Stimulated activated CD8-positive, alpha-beta memory T cell treated with anti-CD3 and anti-CD28 coated beads, Interleukin-15, amount 100 ng/mL, for 4 hours (primary cell): ENCODE results near the gene ZNF619.
A peak's percentile ranks its signal among the peaks of the same experiment; 100 is the strongest.

Experiments
- DNase-seq, 2 donors: peaks; one replicate each; pipeline ENCODE4 v3.0.0-alpha.2; 2020; ENCODE audit warnings: low read depth in 2 of 2

The ZNF619 gene

DNA sequence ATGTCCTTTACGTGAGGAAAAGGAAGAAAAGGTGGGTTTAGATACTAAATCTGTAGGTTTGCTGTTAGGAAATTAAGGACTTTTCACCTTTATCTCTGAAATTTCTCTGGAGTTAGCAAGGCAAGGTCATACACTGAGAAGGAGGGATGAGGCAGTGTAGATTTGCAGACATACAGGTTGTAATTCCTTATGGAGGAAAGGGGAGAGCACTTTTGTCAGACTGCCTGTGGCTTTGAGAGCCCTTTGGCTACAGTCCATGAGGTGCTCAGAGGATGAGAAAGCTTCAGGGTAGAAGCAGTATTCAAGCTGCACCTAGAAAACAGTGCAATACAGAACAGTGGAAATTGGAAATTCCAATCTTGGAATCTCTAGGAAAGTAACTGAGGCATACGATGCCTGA lies 11.5 kb upstream of the ZNF619 start:
- DNase-seq: no peak

DNA sequence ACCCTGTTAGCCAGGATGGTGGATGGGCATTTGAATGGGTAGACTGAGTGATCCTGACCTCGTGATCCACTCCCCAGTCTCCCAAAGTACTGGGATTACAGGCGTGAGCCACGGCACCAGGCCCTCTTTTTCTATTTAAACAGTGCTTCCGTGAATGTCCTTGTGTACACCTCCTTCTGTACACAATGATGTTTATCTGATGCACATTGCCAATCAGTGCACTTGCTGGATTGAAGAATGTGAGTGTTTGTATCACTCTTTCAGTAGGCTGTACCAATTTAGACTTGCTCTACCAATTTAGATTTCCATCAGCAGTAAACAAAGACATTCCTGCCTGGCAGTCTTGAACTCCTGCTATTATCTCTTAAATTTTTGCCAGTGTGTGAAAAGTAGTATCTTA lies 8.9 kb upstream of the ZNF619 start:
- DNase-seq: no peak

- DNase-seq: no peak
Measured at GRCh38 chr3:40470701-40471100, 6.2 kb upstream of the ZNF619 start.

GRCh38 chr3:40477666-40478065 lies 744 bp downstream of the ZNF619 start:
- DNase-seq: no peak

DNA sequence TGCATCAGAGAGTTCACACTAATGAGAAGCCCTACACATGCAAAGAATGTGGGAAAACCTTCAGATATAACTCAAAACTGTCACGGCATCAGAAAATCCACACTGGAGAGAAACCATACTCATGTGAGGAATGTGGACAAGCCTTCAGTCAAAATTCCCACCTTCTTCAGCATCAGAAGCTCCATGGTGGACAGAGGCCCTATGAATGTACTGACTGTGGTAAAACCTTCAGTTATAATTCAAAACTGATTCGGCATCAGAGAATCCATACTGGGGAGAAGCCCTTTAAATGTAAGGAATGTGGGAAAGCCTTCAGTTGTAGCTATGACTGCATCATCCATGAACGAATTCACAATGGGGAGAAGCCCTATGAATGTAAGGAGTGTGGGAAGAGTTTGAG lies 10.2 kb downstream of the ZNF619 start:
- no peak for DNase-seq

DNA sequence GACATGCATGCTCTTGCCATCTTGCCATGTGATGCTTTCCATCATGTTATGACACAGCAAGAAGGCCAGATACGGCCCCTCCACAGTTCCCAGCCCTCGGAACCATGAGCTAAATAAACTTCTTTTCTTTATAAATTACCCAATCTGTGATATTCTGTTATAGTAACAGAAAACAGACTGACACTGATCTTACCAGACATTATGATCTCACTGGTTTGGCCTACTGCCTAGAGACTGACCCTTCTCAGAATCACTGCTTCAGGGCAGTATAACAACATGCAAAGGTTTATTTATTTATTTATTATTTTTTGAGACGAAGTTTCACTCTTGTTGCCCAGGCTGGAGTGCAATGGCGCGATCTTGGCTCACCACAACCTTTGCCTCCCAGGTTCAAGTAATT lies 14.0 kb downstream of the ZNF619 start:
- DNase-seq: no peak

- DNase-seq: no peak
Measured at GRCh38 chr3:40494698-40495097, 17.8 kb downstream of the ZNF619 start.

GRCh38 chr3:40497288-40497687 lies 20.4 kb downstream of the ZNF619 start:
- no peak for DNase-seq

GRCh38 chr3:40499952-40500351 lies 23.0 kb downstream of the ZNF619 start:
- no peak for DNase-seq

- DNase-seq: no peak
Measured at GRCh38 chr3:40502034-40502433, 25.1 kb downstream of the ZNF619 start.

GRCh38 chr3:40504636-40505430 lies 27.9 kb downstream of the ZNF619 start:
- no peak for DNase-seq

DNA sequence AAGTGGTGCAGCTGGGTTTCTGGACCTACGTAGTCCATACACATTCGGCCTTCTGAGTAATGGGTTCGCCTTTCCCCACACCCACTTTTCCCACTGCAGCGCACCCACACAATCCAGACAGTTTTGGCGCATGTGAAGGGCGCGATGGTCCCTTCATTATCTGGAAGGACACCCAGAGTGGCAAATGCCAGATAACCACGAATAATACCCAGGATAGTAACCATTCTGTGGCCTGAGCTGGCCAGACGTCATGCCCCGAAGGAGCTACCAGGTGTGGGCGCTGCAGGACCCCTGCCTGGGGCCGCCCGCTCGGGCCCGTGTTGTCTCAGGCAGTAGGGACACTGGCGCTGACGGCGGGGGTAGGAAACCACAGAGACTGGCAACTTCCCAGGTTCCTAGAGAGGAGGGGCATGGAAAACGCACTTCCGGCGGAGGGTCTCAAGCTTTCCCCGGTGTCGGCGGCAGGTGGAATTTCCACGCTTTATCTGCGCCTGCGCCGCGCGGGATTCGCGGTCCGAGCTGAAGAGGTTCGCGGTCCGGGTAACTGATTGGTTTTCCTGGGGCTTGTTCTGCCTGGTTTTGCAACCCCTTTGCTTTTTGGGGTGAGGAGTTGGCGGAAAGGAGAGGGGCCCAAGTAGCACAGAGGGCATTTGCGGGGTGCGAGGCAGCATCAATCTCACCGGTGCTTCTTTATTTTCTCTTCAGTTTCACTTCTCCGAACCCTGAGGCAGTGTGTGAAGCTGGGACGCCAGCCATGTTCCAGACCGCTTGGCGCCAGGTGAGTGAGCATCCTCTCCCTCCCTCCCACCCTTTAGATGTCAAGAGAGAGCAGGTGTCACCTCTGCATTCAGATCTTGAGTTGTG lies 28.9 kb downstream of the ZNF619 start, which contains the start of gene ZNF620:
Gene ZNF620, plus strand, starts transcription at position 441 of the 864 bp plus-strand sequence. Its CDS starts 314 bp downstream, at position 755.
- DNase-seq: peak; percentile 26 to 46

DNA sequence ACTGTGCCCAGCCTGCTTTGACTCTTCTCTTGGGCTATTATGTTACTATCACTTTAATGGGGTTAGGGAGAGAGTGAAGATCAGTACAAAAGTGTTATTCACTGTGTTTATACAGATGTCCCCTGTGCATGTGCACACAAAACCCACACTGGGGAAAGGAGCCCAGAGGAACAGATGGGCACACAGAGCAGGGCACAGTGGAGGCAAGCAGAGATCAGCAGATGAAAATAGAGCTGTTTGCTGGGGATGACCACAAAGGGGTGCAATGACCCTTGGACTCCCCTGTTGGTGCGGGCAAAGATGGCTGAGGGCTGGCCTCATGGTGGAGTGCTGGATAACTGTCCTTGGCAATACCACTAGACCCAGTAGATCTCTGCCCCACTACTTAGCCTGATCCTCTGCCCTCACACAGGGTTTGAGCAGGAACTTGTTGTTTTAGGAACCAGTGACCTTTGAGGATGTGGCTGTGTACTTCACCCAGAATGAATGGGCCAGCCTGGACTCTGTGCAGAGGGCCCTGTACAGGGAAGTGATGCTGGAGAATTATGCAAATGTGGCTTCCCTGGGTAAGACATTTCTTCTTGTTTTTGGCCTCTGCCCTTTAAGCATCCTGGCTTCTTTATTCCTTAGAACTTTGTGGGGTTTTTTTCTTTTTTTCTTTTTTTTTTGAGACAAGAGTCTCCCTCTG lies 34.3 kb downstream of the ZNF619 start:
- no peak for DNase-seq

DNA sequence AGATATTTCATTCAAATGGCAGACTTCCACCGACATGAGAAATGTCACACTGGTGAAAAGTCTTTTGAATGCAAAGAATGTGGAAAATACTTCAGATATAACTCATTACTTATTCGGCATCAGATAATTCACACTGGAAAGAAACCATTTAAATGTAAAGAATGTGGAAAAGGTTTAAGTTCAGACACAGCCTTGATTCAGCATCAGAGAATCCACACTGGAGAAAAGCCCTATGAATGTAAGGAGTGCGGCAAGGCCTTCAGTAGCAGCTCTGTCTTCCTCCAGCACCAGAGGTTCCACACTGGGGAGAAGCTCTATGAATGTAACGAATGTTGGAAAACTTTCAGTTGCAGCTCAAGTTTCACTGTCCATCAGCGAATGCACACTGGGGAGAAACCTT lies 39.3 kb downstream of the ZNF619 start:
- DNase-seq: no peak

GRCh38 chr3:40518067-40518466 lies 41.1 kb downstream of the ZNF619 start:
- no peak for DNase-seq

DNA sequence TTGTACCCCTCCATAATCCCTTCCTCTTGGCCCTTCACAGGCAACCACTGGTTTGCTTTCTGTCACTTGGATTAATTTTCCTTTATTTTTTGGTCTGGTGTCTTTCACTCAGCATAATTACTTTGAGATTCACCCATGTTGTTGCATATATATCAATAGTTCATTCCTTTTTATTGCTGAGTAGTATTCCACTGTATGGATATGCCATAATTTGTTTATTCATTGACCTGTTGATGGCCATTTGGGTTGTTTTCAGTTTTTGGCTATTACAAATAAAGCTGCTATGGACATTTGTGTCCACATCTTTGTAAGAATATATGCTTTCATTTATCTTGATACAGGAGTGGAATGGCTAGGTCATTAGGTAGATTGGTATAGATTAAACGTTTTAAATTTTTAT lies 41.9 kb downstream of the ZNF619 start:
- no peak for DNase-seq

- DNase-seq: no peak
Measured at GRCh38 chr3:40521254-40521653, 44.3 kb downstream of the ZNF619 start.

- no peak for DNase-seq
Measured at GRCh38 chr3:40523781-40524180, 46.9 kb downstream of the ZNF619 start.

DNA sequence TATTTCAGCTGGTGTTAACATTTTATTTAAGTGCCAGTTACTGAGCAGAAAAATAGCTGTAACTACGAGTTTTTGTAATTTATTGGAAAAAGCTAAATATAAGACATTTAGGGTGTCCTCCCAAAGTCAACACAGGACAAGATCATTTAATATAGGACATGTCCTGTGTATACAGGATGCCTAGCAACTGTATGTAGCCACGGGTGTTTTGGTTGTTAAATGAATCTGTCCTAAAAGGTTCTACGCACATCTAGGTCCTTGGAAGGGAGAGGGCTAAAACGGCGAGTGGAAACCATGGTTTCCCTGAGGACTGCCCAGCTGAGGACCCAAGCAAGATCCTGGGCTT lies 47.3 kb downstream of the ZNF619 start:
- DNase-seq: no peak

DNA sequence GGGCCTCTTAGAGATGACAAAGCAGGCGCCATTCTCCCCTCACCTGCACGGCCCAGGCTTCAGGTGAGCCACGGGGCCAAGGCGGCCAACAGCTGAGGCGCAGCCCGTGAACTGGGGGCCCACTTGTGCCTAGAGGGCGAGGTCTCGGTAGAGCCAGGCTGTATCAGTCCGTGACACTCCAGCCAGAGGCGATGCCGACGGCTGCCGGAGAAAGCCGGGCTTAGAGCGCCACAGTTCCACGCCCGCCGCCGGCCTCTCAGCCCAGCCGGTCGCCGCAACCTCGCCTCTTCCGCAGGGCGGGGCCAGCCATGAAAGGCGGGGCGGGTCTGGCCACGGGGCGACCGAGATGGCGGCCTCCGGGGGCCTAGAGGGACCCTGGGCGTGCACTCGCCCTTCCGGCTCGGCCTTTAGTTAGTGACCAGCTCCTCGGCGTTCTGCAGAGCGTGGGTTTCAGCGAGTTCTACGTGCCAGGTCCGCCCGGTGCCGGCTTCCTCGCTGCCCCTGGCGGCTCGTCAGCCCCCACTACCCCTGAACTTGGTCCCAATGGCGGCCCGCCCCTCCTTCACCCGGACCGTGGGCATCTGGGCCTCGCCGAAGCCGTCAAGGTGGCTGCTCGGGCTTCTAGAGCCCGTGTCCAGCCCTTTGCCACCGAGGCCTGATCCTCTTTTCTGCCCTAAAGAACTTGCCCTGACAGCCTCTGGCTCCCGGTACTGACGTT lies 47.8 kb downstream of the ZNF619 start, which contains the start of gene ZNF621:
Gene ZNF621, plus strand, starts transcription at position 393 of the 718 bp plus-strand sequence. CDS start 881 bp downstream, outside the sequence.
- peak; percentile 69 to 72 for DNase-seq

DNA sequence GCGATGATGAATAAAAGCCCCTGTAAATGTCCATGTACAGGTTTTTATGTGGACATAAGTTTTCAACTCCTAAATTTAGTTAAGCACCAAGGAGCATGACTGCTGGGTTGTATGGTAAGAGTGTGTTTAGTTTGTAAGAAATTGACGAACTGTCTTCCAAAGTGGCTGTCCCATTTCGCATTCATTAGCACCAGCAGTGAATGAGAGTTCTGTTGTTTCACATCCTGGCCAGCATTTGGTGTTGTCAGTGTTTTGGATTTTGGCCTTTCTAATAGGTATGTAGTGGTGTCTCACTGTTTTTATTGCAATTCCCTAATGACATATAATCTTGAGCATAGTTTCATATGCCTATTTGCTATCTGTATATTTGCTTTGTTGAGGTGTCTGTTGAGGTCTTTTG lies 51.5 kb downstream of the ZNF619 start:
- no peak for DNase-seq

GRCh38 chr3:40532252-40532651 lies 55.3 kb downstream of the ZNF619 start:
- no peak for DNase-seq
